K562 (cell line): ENCODE results near the gene DCDC2. TPM values are rescaled to one million over a fixed set of nuclear protein-coding genes. Genes with fewer than 3 reads are reported as not detected.

Experiments
- ATAC-seq: fragments of 200-7000 bp; cut with Tn5 transposase; 3 replicates; pipeline ENCODE4 v1.9.1; 2020; ENCODE audit warnings: moderate library complexity
- BruUV-seq: library from RNA; stranded (reverse); fragments of 400-500 nt; replicated peaks from 2 replicates; lab custom pipeline; 2021; lab: Mats Ljungman, UMichigan
- CTCF ChIA-PET: fragments of 300-600 bp; formaldehyde crosslinking; extraction: SDS; loops from one replicate; lab custom pipeline; 2021; ENCODE audit warnings: low intra/inter-chr PET ratio; lab: Yijun Ruan, JAX
- POLR2A ChIA-PET: fragments of 300-600, 350-650 bp; sonication (Branson Sonifier 250); formaldehyde crosslinking; extraction: SDS; loops from one replicate; lab custom pipeline; 2021; ENCODE audit warnings: antibody characterized with exemption, inconsistent platforms; lab: Yijun Ruan, JAX
- DNase-seq, 4 experiments: peaks; one replicate each; pipeline versions ENCODE4 v3.0.0 to v3.0.0-alpha.2; 2011 to 2018; ENCODE audit warnings: low spot score in 3 of 4, mixed read lengths in 3 of 4; ENCODE audit errors: extremely low read depth in 1 of 4
- FAIRE-seq: peaks from 2 replicates; lab custom pipeline; 2011; peaks lifted over from hg19 to GRCh38; lab: Jason Lieb, UNC
- H2AFZ ChIP-seq: 2 replicates; pipeline ENCODE4 v1.6.0; 2011; ENCODE audit warnings: low read depth, low read length, control low read depth, inconsistent platforms
- H3K27ac ChIP-seq: fragments of 200-600 bp; 3 replicates; pipeline ENCODE4 v1.8.0; 2011; ENCODE audit warnings: low read depth, mild to moderate bottlenecking, control low read depth, inconsistent platforms, low read length, moderate library complexity, mixed read lengths; ENCODE audit errors: extremely low read depth
- H3K27me3 ChIP-seq, 2 experiments: fragments of 300-600 bp in 1 of 2; 2 replicates in 1 of 2; 3 replicates in 1 of 2; pipeline versions ENCODE4 v1.6.0 to v1.8.0; 2011; ENCODE audit warnings: inconsistent platforms in 2 of 2, low read length in 2 of 2, mild to moderate bottlenecking in 1 of 2, mixed read lengths in 1 of 2, moderate library complexity in 1 of 2; ENCODE audit not compliant: control insufficient read depth in 2 of 2, insufficient read depth in 2 of 2
- H3K36me3 ChIP-seq: fragments of 300-600 bp; 3 replicates; pipeline ENCODE4 v1.8.0; 2011; ENCODE audit warnings: mild to moderate bottlenecking, low read length, inconsistent platforms; ENCODE audit not compliant: control insufficient read depth, insufficient read depth
- H3K4me1 ChIP-seq, 2 experiments: fragments of 200-600 bp in 1 of 2; replicated peaks in 1 of 2; 2 replicates in 1 of 2; 3 replicates in 1 of 2; pipeline versions ENCODE4 v1.5.1 to v1.8.0; 2011; ENCODE audit warnings: inconsistent platforms in 2 of 2, low read length in 2 of 2, mild to moderate bottlenecking in 1 of 2, mixed read lengths in 1 of 2, moderate library complexity in 1 of 2; ENCODE audit not compliant: control insufficient read depth in 2 of 2, insufficient read depth in 2 of 2
- H3K4me2 ChIP-seq: 2 replicates; pipeline ENCODE4 v1.6.1; 2011; ENCODE audit warnings: low read length, control low read depth, inconsistent platforms, mixed read lengths; ENCODE audit not compliant: insufficient read depth
- H3K4me3 ChIP-seq: fragments of 200-600 bp; sonication (generic), shearing (Covaris generic); 2 replicates; pipeline ENCODE4 v1.5.1; 2016; ENCODE audit warnings: control low read depth, inconsistent platforms
- H3K79me2 ChIP-seq: fragments of 200-600 bp; 3 replicates; pipeline ENCODE4 v1.8.0; 2011; ENCODE audit warnings: low read length, inconsistent platforms; ENCODE audit not compliant: control insufficient read depth, insufficient read depth
- H3K9ac ChIP-seq, 2 experiments: 2 replicates each; pipeline versions ENCODE4 v1.6.0 to v1.6.1; 2011; ENCODE audit warnings: low read depth in 2 of 2, low read length in 2 of 2, control low read depth in 1 of 2, inconsistent platforms in 1 of 2, mild to moderate bottlenecking in 1 of 2, mixed read lengths in 1 of 2; ENCODE audit not compliant: insufficient read depth in 1 of 2
- H3K9me1 ChIP-seq: one replicate; pipeline ENCODE4 v1.6.0; 2011; ENCODE audit warnings: inconsistent platforms, mild to moderate bottlenecking, low read length, moderate library complexity; ENCODE audit not compliant: control insufficient read depth, insufficient read depth
- H3K9me3 ChIP-seq: replicated peaks from 2 replicates; pipeline ENCODE4 v1.5.1; 2011; ENCODE audit warnings: low read depth, low read length, inconsistent platforms; ENCODE audit not compliant: control insufficient read depth, insufficient read depth
- H4K20me1 ChIP-seq: replicated peaks from 2 replicates; pipeline ENCODE4 v1.6.1; 2011; ENCODE audit warnings: low read length, inconsistent platforms, mixed read lengths; ENCODE audit not compliant: control insufficient read depth, insufficient read depth
- CEBPB ChIP-seq: fragments of 450-650 bp; IDR thresholded peaks from 2 replicates; pipeline ENCODE4 v1.6.1; 2016; ENCODE audit warnings: missing genetic modification characterization, missing compliant biosample characterization
- FOXJ2 ChIP-seq: fragments of 200-800 bp; sonication (Bioruptor generic); IDR thresholded peaks from 2 replicates; pipeline ENCODE4 v1.6.1; 2016; ENCODE audit warnings: missing genetic modification characterization, missing compliant biosample characterization
- HDAC8 ChIP-seq: fragments of 450-650 bp; IDR thresholded peaks from 2 replicates; pipeline ENCODE4 v1.6.1; 2016; ENCODE audit warnings: mild to moderate bottlenecking, missing genetic modification characterization, moderate library complexity, missing compliant biosample characterization
- NR3C1 ChIP-seq: sonication (generic); formaldehyde crosslinking; IDR thresholded peaks from 2 replicates; pipeline ENCODE4 v1.8.1; 2022; ENCODE audit warnings: missing genetic modification reagents
- STAT5A ChIP-seq: IDR thresholded peaks from 2 replicates; pipeline ENCODE4 v1.6.1; 2012; ENCODE audit warnings: low read length, inconsistent platforms, borderline replicate concordance
- ZNF586 ChIP-seq: fragments of 450-650 bp; formaldehyde crosslinking; conservative IDR thresholded peaks from 2 replicates; pipeline ENCODE4 v1.4.0; 2020; ENCODE audit warnings: mild to moderate bottlenecking, moderate library complexity
- WGBS: fragments of 100-300 bp; shearing (Covaris generic); methylation state at CpG from one replicate; pipeline ENCODE4 v1.1.6; 2016; ENCODE audit warnings: low coverage, mixed read lengths; ENCODE audit not compliant: insufficient coverage; ENCODE audit errors: missing lambda C conversion rate; 5-methylcytosine and 5-hydroxymethylcytosine counted together
- in situ Hi-C: fragments of 300-500 bp; cut with MboI; formaldehyde crosslinking; loops from 4 replicates; pipeline ENCODE4 v1.15.0; 2018; ENCODE audit warnings: inconsistent platforms, mixed read lengths
- intact Hi-C: fragments of 100-400 bp; cut with micrococcal nuclease; formaldehyde crosslinking; loops from 2 replicates; pipeline ENCODE4 v1.14.2; 2022
- polyA plus RNA-seq, 8 experiments: library from polyadenylated mRNA; depleted of rRNA in 4 of 8; stranded (reverse) in 5 of 8; unstranded in 3 of 8; fragments of >200 nt; fragmentation: Nextera tagmentation in 2 of 8; fragmentation: Illumina TruSeq in 1 of 8; extraction: Ambion mirVana in 2 of 8; extraction: Trizol in 1 of 8; gene quantifications; 2 replicates each; pipeline versions ENCODE4 v1.2.1 to v1.2.3, GENCODE V29; 2011 to 2014; ENCODE audit warnings: inconsistent platforms in 1 of 8, missing spikeins in 1 of 8
- total RNA-seq, 7 experiments: library from RNA; depleted of rRNA in 6 of 7; stranded (reverse); fragments of >200 nt in 6 of 7; fragmentation: Illumina TruSeq in 2 of 7; extraction: Trizol in 2 of 7; gene quantifications; 2 replicates each; pipeline versions ENCODE4 v1.2.1 to v1.2.3, GENCODE V29; 2011 to 2021; ENCODE audit warnings: low replicate concordance in 1 of 7

DCDC2 gene
- total and polyA plus RNA-seq, 9 of the 15 experiments (the other 6 are each of a cell fraction or from before 2014, with no cell fraction given) = 0.04 TPM; not detected in 8

GRCh38 chr6:24356310-24356973 lies 1.4 kb downstream of the DCDC2 start:
- Histone ChIP-seq H3K79me2 (no peaks in the 10 kb centered on the region), H3K4me3 (no peak overlapping the region), H3K9me3 (no peaks in the 10 kb centered on the region), H3K36me3 (no peaks in the 10 kb centered on the region), H4K20me1 (no peaks in the 10 kb centered on the region), H3K4me2 (no peak overlapping the region), H3K4me1 (peaks cover 0 to 14% of the 10 kb centered on the region in 2 experiments; a peak in 3 of 5 replicates), H3K27ac (no peak overlapping the region), H3K9ac (no peak overlapping the region), H2AFZ (no peak overlapping the region), H3K27me3 (peaks cover 20 to 22% of the 10 kb centered on the region in 2 experiments; a peak in 4 of 5 replicates), H3K9me1 (no peaks in the 10 kb centered on the region)
- no TSS peak for BruUV-seq
- ChIA-PET CTCF (no interaction called here), POLR2A (interaction anchor here (1.1 kb wide), 1 partner anchor 40 kb away, joined by 3 read pairs; no protein-coding TSS in a partner anchor)
- intact Hi-C loops (no loop called here), in situ Hi-C loops (no loop called here)
- DNase-seq (no peak), FAIRE-seq (no peak), ATAC-seq (no peak)
- TF ChIP-seq HDAC8 (tag) (no peak), NR3C1 (no peak), CEBPB (0 out of 2 replicates have a peak, but pooled peaks have one; percentile 19), FOXJ2 (tag) (no peak), ZNF586 (no peak)
- 2% methylated on average over 5 of the region's 5 CpGs for WGBS

- H3K9me3 ChIP-seq = no peaks in the 10 kb centered on the region
- intact Hi-C loops = no loop called here
- no peak overlapping the region for H2AFZ ChIP-seq
- FAIRE-seq (no peak), DNase-seq (no peak), ATAC-seq (no peak)
- no peak overlapping the region for H3K4me3 ChIP-seq
- ChIA-PET CTCF (no interaction called here), POLR2A (no interaction called here)
- H3K9ac ChIP-seq = no peak overlapping the region
- H3K79me2 ChIP-seq = no peaks in the 10 kb centered on the region
- TF ChIP-seq STAT5A = no peak
- H3K4me1 ChIP-seq = peaks cover 0 to 14% of the 10 kb centered on the region in 2 experiments; a peak in 3 of 5 replicates
- WGBS = 0% methylated on average over 4 of the region's 4 CpGs
- H3K27me3 ChIP-seq = peaks cover 25% of the 10 kb centered on the region in 2 experiments; a peak in 4 of 5 replicates
- no peaks in the 10 kb centered on the region for H3K9me1 ChIP-seq
- H4K20me1 ChIP-seq = no peaks in the 10 kb centered on the region
- BruUV-seq = no TSS peak
- H3K4me2 ChIP-seq = no peak overlapping the region
- H3K27ac ChIP-seq = no peak overlapping the region
- H3K36me3 ChIP-seq = no peaks in the 10 kb centered on the region
- in situ Hi-C loops = no loop called here
These were observed 2.5 kb downstream of the DCDC2 start for GRCh38 chr6:24355393-24355792.
